MCF 10A (cell line): ENCODE measurements around the gene DHRS11. TPM values are rescaled to one million over a fixed set of nuclear protein-coding genes. Genes with fewer than 3 reads are reported as not detected.

Source experiments
- Bru-seq: library from RNA; stranded (reverse); fragments of 400-500 nt; gene quantifications from one replicate; lab custom pipeline; 2021; lab: Mats Ljungman, UMichigan
- BruChase-seq, 2 experiments: library from RNA; stranded (reverse); fragments of 400-500 nt; gene quantifications; one replicate each; lab custom pipeline; 2021; lab: Mats Ljungman, UMichigan
- BruUV-seq: library from RNA; stranded (reverse); fragments of 400-500 nt; replicated peaks from 2 replicates; lab custom pipeline; 2021; lab: Mats Ljungman, UMichigan
- CTCF ChIA-PET: fragments of 300-600 bp; sonication (Branson Sonifier 250); formaldehyde crosslinking; extraction: SDS; loops from one replicate; lab custom pipeline; 2021; ENCODE audit warnings: antibody characterized with exemption, inconsistent platforms; lab: Yijun Ruan, JAX
- POLR2A ChIA-PET: fragments of 300-600, 350-650 bp; sonication (Branson Sonifier 250); formaldehyde crosslinking; extraction: SDS; loops from one replicate; lab custom pipeline; 2020; ENCODE audit warnings: antibody characterized with exemption, inconsistent platforms; lab: Yijun Ruan, JAX
- DNase-seq: peaks from one replicate; pipeline ENCODE4 v3.0.0-alpha.2; 2018; ENCODE audit not compliant: unreplicated experiment
- H3K27ac Mint-ChIP-seq: one replicate; pipeline ENCODE4 v1.8.0; 2022; ENCODE audit warnings: mild to moderate bottlenecking, low read depth, mixed read lengths; ENCODE audit not compliant: unreplicated experiment
- H3K27me3 Mint-ChIP-seq: one replicate; pipeline ENCODE4 v1.8.0; 2022; ENCODE audit warnings: mixed read lengths; ENCODE audit not compliant: insufficient read depth, unreplicated experiment
- H3K36me3 Mint-ChIP-seq: one replicate; pipeline ENCODE4 v1.8.0; 2022; ENCODE audit warnings: mild to moderate bottlenecking, moderate library complexity, mixed read lengths; ENCODE audit not compliant: insufficient read depth, unreplicated experiment
- H3K4me1 Mint-ChIP-seq: one replicate; pipeline ENCODE4 v1.8.0; 2022; ENCODE audit warnings: mixed read lengths; ENCODE audit not compliant: insufficient read depth, unreplicated experiment
- H3K4me3 Mint-ChIP-seq: one replicate; pipeline ENCODE4 v1.8.0; 2022; ENCODE audit warnings: mild to moderate bottlenecking, moderate library complexity, mixed read lengths; ENCODE audit not compliant: unreplicated experiment
- H3K9me3 Mint-ChIP-seq: one replicate; pipeline ENCODE4 v1.8.0; 2022; ENCODE audit warnings: mixed read lengths; ENCODE audit not compliant: unreplicated experiment
- intact Hi-C: fragments of 100-400 bp; cut with micrococcal nuclease; formaldehyde crosslinking; loops from 2 replicates; pipeline ENCODE4 v1.14.1; 2022
- long read RNA-seq: library from polyadenylated mRNA; stranded (forward); transcript quantifications from one replicate; pipeline ENCODE4 v2.0.0, GENCODE V29; 2022
- total RNA-seq: library from RNA; stranded (reverse); gene quantifications from 2 replicates; pipeline ENCODE4 v1.2.3, GENCODE V29; 2022
- TF ChIP-seq, protein P1 (sequence below): fragments of 200-600 bp; IDR thresholded peaks from one replicate; pipeline ENCODE4 v1.8.0; 2022; ENCODE audit warnings: antibody characterized with exemption, mild to moderate bottlenecking; ENCODE audit not compliant: unreplicated experiment

DHRS11 gene, protein sequence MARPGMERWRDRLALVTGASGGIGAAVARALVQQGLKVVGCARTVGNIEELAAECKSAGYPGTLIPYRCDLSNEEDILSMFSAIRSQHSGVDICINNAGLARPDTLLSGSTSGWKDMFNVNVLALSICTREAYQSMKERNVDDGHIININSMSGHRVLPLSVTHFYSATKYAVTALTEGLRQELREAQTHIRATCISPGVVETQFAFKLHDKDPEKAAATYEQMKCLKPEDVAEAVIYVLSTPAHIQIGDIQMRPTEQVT
- total RNA-seq (11.8 and 14.7 TPM in 2 replicates), Bru-seq, nascent RNA (percentile 60 among the genes with signal in this experiment), BruChase-seq, experiment 1, labeled RNA remaining after a 6-hour chase (percentile 56 among the genes with signal in this experiment), BruChase-seq, experiment 2, labeled RNA remaining after a 2-hour chase (percentile 63 among the genes with signal in this experiment)
- long read RNA-seq, transcript DHRS11-215 (7 exons, 1,598 nt) = major isoform, 24 of 39 reads
- long read RNA-seq, partial matches to known transcripts = 1 of 39 reads
- long read RNA-seq, other reads (novel, unspliced or antisense) = 13 of 39 reads

DNA sequence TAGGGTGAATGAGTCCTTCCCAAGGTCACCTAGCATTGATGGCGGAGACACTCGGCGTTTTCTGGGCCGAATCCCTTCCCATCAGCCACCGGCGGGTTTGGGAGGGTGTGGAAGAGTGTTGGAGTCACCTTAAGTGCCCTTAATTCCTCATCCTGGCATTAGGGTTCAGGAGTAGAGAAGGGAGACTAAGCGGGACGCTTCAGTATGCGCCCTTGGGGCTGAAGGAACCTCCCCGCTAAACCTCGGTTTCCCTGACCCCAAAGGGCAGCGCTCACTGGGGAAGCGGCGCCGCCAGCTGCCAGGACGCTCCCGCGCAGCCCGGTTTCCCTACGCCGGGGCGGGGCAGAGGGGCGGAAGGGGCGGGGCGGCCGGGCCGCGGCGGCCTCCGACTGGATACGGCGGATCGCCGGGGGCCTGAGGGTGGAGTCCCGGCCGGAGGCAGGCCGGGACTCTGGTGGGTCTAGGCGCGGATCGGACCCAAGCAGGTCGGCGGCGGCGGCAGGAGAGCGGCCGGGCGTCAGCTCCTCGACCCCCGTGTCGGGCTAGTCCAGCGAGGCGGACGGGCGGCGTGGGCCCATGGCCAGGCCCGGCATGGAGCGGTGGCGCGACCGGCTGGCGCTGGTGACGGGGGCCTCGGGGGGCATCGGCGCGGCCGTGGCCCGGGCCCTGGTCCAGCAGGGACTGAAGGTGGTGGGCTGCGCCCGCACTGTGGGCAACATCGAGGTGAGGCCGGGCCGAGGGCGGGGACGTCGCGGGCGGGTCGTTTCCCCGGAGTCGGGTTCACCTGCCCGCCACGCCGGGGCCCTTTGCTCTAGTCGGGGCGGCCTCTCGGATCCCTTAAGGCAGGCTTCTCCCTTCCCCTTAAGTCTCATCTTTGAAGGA, at the start of gene DHRS11:
Gene DHRS11, plus strand, starts transcription at position 446 of the 882 bp plus-strand sequence. Its CDS starts 131 bp downstream, at position 577.
- ChIA-PET POLR2A (interaction anchor here (0.6 to 6.5 kb wide), 9 partner anchors 10 to 744 kb away, joined by 3 to 60 read pairs (median 4); partner anchors contain the start of genes AATF, GGNBP2, MRM1 and MYO19), CTCF (interaction anchor here (2.4 kb wide), 1 partner anchor 11 kb away, joined by 12 read pairs; no protein-coding TSS in a partner anchor)
- no TSS peak for BruUV-seq
- peak within 1 kb of the TSS; percentile 42 for H3K27ac Mint-ChIP-seq
- H3K36me3 Mint-ChIP-seq = peaks cover 42% of the 10 kb centered on the region
- intact Hi-C loops = loop anchor here (2.0 kb wide), 2 partner anchors 39 to 47 kb away; partner anchors contain the start of gene GGNBP2
- TF ChIP-seq, protein P1, sequence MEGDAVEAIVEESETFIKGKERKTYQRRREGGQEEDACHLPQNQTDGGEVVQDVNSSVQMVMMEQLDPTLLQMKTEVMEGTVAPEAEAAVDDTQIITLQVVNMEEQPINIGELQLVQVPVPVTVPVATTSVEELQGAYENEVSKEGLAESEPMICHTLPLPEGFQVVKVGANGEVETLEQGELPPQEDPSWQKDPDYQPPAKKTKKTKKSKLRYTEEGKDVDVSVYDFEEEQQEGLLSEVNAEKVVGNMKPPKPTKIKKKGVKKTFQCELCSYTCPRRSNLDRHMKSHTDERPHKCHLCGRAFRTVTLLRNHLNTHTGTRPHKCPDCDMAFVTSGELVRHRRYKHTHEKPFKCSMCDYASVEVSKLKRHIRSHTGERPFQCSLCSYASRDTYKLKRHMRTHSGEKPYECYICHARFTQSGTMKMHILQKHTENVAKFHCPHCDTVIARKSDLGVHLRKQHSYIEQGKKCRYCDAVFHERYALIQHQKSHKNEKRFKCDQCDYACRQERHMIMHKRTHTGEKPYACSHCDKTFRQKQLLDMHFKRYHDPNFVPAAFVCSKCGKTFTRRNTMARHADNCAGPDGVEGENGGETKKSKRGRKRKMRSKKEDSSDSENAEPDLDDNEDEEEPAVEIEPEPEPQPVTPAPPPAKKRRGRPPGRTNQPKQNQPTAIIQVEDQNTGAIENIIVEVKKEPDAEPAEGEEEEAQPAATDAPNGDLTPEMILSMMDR = no peak
- DNase-seq = peak; percentile 81
- peak within 1 kb of the TSS; percentile 72 for H3K4me3 Mint-ChIP-seq
- no peaks in the 10 kb centered on the region for H3K27me3 Mint-ChIP-seq
- peaks cover 18% of the 10 kb centered on the region for H3K4me1 Mint-ChIP-seq
- H3K9me3 Mint-ChIP-seq = no peaks in the 10 kb centered on the region

DNA sequence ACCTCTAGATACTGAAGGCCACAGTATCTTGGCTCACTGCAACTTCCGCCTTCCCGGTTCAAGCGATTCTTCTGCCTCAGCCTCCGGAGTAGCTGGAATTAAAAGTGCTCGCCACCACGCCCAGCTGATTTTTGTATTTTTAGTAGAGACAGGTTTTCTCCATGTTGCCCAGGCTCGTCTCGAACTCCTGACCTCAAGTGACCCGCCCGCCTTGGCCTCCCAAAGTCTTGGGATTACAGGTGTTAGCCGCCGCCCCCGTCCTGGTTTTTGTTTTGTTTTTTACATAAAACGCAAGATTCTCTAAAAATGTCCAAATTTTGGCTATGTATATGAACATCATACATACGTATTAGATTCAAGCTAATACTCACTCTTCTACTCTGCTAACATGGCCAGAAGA, 48.9 kb upstream of the DHRS11 start:
- no TSS peak for BruUV-seq
- no peak for DNase-seq
- H3K27me3 Mint-ChIP-seq = no peaks in the 10 kb centered on the region
- H3K4me1 Mint-ChIP-seq = peaks cover 3% of the 10 kb centered on the region
- POLR2A ChIA-PET = interaction anchor here (0.7 to 8.0 kb wide), 4 partner anchors 7 to 525 kb away, joined by 3 to 266 read pairs (median 34); partner anchors contain the start of genes MRM1, MYO19 and PIGW
- H3K36me3 Mint-ChIP-seq = peaks cover 35% of the 10 kb centered on the region
- no peaks in the 10 kb centered on the region for H3K9me3 Mint-ChIP-seq
- CTCF ChIA-PET = interaction anchor here (0.8 to 2.2 kb wide), 3 partner anchors 8 to 59 kb away, joined by 3 to 11 read pairs (median 4); partner anchors contain the start of genes MRM1, MYO19 and PIGW
- H3K4me3 Mint-ChIP-seq = peak overlapping the region; percentile 96
- no peak overlapping the region for H3K27ac Mint-ChIP-seq
- intact Hi-C loops = no loop called here
- TF ChIP-seq, protein P1 = no peak

DNA sequence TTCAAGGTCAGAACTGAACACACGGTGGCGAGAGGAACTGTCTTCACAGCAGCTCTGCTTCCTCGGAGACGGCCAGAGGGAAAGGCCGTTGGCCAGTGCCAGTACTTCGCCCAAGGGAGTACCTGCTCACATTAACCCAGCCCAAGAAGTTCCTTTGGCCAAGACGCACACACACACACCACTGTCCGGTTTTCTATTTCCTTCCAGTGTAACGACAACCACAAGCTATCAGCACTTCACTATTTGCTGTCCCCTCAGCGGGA, 47.7 kb upstream of the DHRS11 start:
- DNase-seq = no peak
- H3K27ac Mint-ChIP-seq = peak overlapping the region; percentile 95
- peaks cover 23% of the 10 kb centered on the region for H3K36me3 Mint-ChIP-seq
- peaks cover 12% of the 10 kb centered on the region for H3K4me1 Mint-ChIP-seq
- no TSS peak for BruUV-seq
- TF ChIP-seq, protein P1 = peak; percentile 11
- H3K9me3 Mint-ChIP-seq = no peaks in the 10 kb centered on the region
- intact Hi-C loops = loop anchor here (1.0 to 2.0 kb wide), 2 partner anchors 10 to 49 kb away; partner anchors contain the start of genes MYO19 and PIGW
- ChIA-PET CTCF (interaction anchor here (0.7 to 2.2 kb wide), 4 partner anchors 8 to 58 kb away, joined by 4 to 11 read pairs (median 4); partner anchors contain the start of gene MRM1), POLR2A (interaction anchor here (0.6 to 8.0 kb wide), 12 partner anchors 8 to 814 kb away, joined by 3 to 266 read pairs (median 5); partner anchors contain the start of genes MRM1, MYO19 and PIGW)
- H3K4me3 Mint-ChIP-seq = peak overlapping the region; percentile 96
- H3K27me3 Mint-ChIP-seq = no peaks in the 10 kb centered on the region
